Lung (tissue), 12 donors: ENCODE results near the gene DAD1. TPM values are rescaled to one million over a fixed set of nuclear protein-coding genes. Genes with fewer than 3 reads are reported as not detected.

Source experiments
- ATAC-seq: fragments of 200-7000 bp; cut with Tn5 transposase; one replicate; pipeline ENCODE4 v1.9.1; 2020; ENCODE audit warnings: moderate number of reproducible peaks; ENCODE audit not compliant: insufficient read depth, low FRiP score
- DNase-seq, 3 donors: peaks; one replicate each; pipeline ENCODE4 v3.0.0-alpha.2; 2013 to 2017
- H3K27ac ChIP-seq, 2 donors: one replicate each; pipeline ENCODE4 v1.5.1; 2013; ENCODE audit warnings: mild to moderate bottlenecking in 2 of 2, moderate library complexity in 2 of 2, control low read depth in 1 of 2, inconsistent platforms in 1 of 2, low read depth in 1 of 2, low read length in 1 of 2
- H3K27me3 ChIP-seq, 3 donors: one replicate each; pipeline ENCODE4 v1.5.1; 2013; ENCODE audit warnings: low read length in 2 of 3; ENCODE audit not compliant: control insufficient read depth in 3 of 3, insufficient read depth in 3 of 3
- H3K36me3 ChIP-seq, 4 donors: one replicate each; pipeline ENCODE4 v1.5.1; 2013; ENCODE audit warnings: low read length in 4 of 4, mild to moderate bottlenecking in 1 of 4, moderate library complexity in 1 of 4; ENCODE audit not compliant: control insufficient read depth in 4 of 4, insufficient read depth in 4 of 4
- H3K4me1 ChIP-seq, 5 donors: one replicate each; pipeline ENCODE4 v1.5.1; 2013; ENCODE audit warnings: low read length in 5 of 5, mild to moderate bottlenecking in 2 of 5, moderate library complexity in 1 of 5; ENCODE audit not compliant: control insufficient read depth in 5 of 5, insufficient read depth in 5 of 5
- H3K4me3 ChIP-seq: one replicate; pipeline ENCODE4 v1.5.1; 2013; ENCODE audit warnings: mild to moderate bottlenecking, control low read depth, moderate library complexity
- H3K9ac ChIP-seq, 2 donors: one replicate each; pipeline ENCODE4 v1.5.1; 2013; ENCODE audit warnings: low read length in 2 of 2, control low read depth in 1 of 2; ENCODE audit not compliant: insufficient read depth in 1 of 2
- H3K9me3 ChIP-seq, 4 donors: one replicate each; pipeline ENCODE4 v1.5.1; 2013; ENCODE audit warnings: low read length in 3 of 4, mild to moderate bottlenecking in 1 of 4, moderate library complexity in 1 of 4; ENCODE audit not compliant: control insufficient read depth in 4 of 4, insufficient read depth in 3 of 4
- CTCF ChIP-seq: IDR thresholded peaks from 2 replicates; pipeline ENCODE4 v1.5.1; 2012; ENCODE audit warnings: mild to moderate bottlenecking; ENCODE audit errors: control extremely low read depth, extremely low read depth
- WGBS, 2 donors: extraction: QIAGEN DNeasy Blood & Tissue Kit; methylation state at CpG; one replicate each; pipeline ENCODE4 v1.1.7; 2013; 5-methylcytosine and 5-hydroxymethylcytosine counted together
- polyA plus RNA-seq, 2 donors: library from polyadenylated mRNA; stranded (reverse); fragments of 200-250 nt; gene quantifications; one replicate each; pipeline ENCODE4 v1.2.1, GENCODE V29; 2013
- total RNA-seq, 2 donors: library from RNA; depleted of rRNA in 1 of 2; stranded (reverse); fragments of >200 nt in 1 of 2; gene quantifications; one replicate each; pipeline ENCODE4 v1.2.1, GENCODE V29; 2014 to 2021
- donor health status: control.
- donor health status: control.
- donor health status: Bipolar disorder and iron deficiency.
- donor health status: healthy.
- donor health status: DM: yes; HTN: yes; CAD: no.

The DAD1 gene
- total and polyA plus RNA-seq, 4 donors = 164 to 377 (median 217) TPM

- no peaks in the 10 kb centered on the region for H3K27me3 ChIP-seq
- no peak overlapping the region for H3K9ac ChIP-seq
- H3K36me3 ChIP-seq = no peaks in the 10 kb centered on the region
- H3K4me3 ChIP-seq = no peak overlapping the region
- H3K9me3 ChIP-seq = no peaks in the 10 kb centered on the region
- no peak for ATAC-seq
- TF ChIP-seq CTCF = no peak
- H3K27ac ChIP-seq = no peak overlapping the region
- peaks cover 2 to 41% (median 27%) of the 10 kb centered on the region in 5 donors for H3K4me1 ChIP-seq
- WGBS, 2 donors = 44 to 60% methylated on average over 11 of the region's 11 CpGs
- DNase-seq = no peak
Observed at GRCh38 chr14:22549981-22550673, 38.9 kb downstream of the DAD1 start.

- Histone ChIP-seq H3K27me3 (no peaks in the 10 kb centered on the region), H3K4me1 (peaks cover 2 to 41% (median 27%) of the 10 kb centered on the region in 5 donors), H3K36me3 (no peaks in the 10 kb centered on the region), H3K9me3 (no peaks in the 10 kb centered on the region), H3K4me3 (no peak overlapping the region), H3K9ac (no peak overlapping the region), H3K27ac (no peak overlapping the region)
- TF ChIP-seq CTCF = no peak
- no peak for DNase-seq
- no peak for ATAC-seq
- 79 to 86% methylated on average over 6 of the region's 6 CpGs for WGBS, 2 donors
Observed at GRCh38 chr14:22549324-22549962, 39.6 kb downstream of the DAD1 start.

GRCh38 chr14:22547948-22548750 is 40.9 kb downstream of the DAD1 start:
- WGBS, 2 donors = 68 to 89% methylated on average over 7 to 8 of the region's 8 CpGs
- Histone ChIP-seq H3K4me1 (peaks cover 2 to 41% (median 27%) of the 10 kb centered on the region in 5 donors), H3K36me3 (no peaks in the 10 kb centered on the region), H3K27me3 (no peaks in the 10 kb centered on the region), H3K9ac (no peak overlapping the region), H3K4me3 (no peak overlapping the region), H3K9me3 (no peaks in the 10 kb centered on the region), H3K27ac (no peak overlapping the region)
- ATAC-seq (no peak), DNase-seq (peak in 2 of 3 donors; percentile 45 to 71)
- no peak for TF ChIP-seq CTCF
